K562 (cell line): ENCODE data around the gene PRXL2A. TPM values are rescaled to one million over a fixed set of nuclear protein-coding genes. Genes with fewer than 3 reads are reported as not detected.

ENCODE experiments used
- ATAC-seq: fragments of 200-7000 bp; cut with Tn5 transposase; 3 replicates; pipeline ENCODE4 v1.9.1; 2020; ENCODE audit warnings: moderate library complexity
- BruUV-seq: library from RNA; stranded (reverse); fragments of 400-500 nt; replicated peaks from 2 replicates; lab custom pipeline; 2021; lab: Mats Ljungman, UMichigan
- CTCF ChIA-PET: fragments of 300-600 bp; formaldehyde crosslinking; extraction: SDS; loops from one replicate; lab custom pipeline; 2021; ENCODE audit warnings: low intra/inter-chr PET ratio; lab: Yijun Ruan, JAX
- POLR2A ChIA-PET: fragments of 300-600, 350-650 bp; sonication (Branson Sonifier 250); formaldehyde crosslinking; extraction: SDS; loops from one replicate; lab custom pipeline; 2021; ENCODE audit warnings: antibody characterized with exemption, inconsistent platforms; lab: Yijun Ruan, JAX
- DNase-seq, 4 experiments: peaks; one replicate each; pipeline versions ENCODE4 v3.0.0 to v3.0.0-alpha.2; 2011 to 2018; ENCODE audit warnings: low spot score in 3 of 4, mixed read lengths in 3 of 4; ENCODE audit errors: extremely low read depth in 1 of 4
- FAIRE-seq: peaks from 2 replicates; lab custom pipeline; 2011; peaks lifted over from hg19 to GRCh38; lab: Jason Lieb, UNC
- H2AFZ ChIP-seq: 2 replicates; pipeline ENCODE4 v1.6.0; 2011; ENCODE audit warnings: low read depth, low read length, control low read depth, inconsistent platforms
- H3K27ac ChIP-seq: fragments of 200-600 bp; 3 replicates; pipeline ENCODE4 v1.8.0; 2011; ENCODE audit warnings: low read depth, mild to moderate bottlenecking, control low read depth, inconsistent platforms, low read length, moderate library complexity, mixed read lengths; ENCODE audit errors: extremely low read depth
- H3K27me3 ChIP-seq, 2 experiments: fragments of 300-600 bp in 1 of 2; 2 replicates in 1 of 2; 3 replicates in 1 of 2; pipeline versions ENCODE4 v1.6.0 to v1.8.0; 2011; ENCODE audit warnings: inconsistent platforms in 2 of 2, low read length in 2 of 2, mild to moderate bottlenecking in 1 of 2, mixed read lengths in 1 of 2, moderate library complexity in 1 of 2; ENCODE audit not compliant: control insufficient read depth in 2 of 2, insufficient read depth in 2 of 2
- H3K36me3 ChIP-seq: fragments of 300-600 bp; 3 replicates; pipeline ENCODE4 v1.8.0; 2011; ENCODE audit warnings: mild to moderate bottlenecking, low read length, inconsistent platforms; ENCODE audit not compliant: control insufficient read depth, insufficient read depth
- H3K4me1 ChIP-seq, 2 experiments: fragments of 200-600 bp in 1 of 2; replicated peaks in 1 of 2; 2 replicates in 1 of 2; 3 replicates in 1 of 2; pipeline versions ENCODE4 v1.5.1 to v1.8.0; 2011; ENCODE audit warnings: inconsistent platforms in 2 of 2, low read length in 2 of 2, mild to moderate bottlenecking in 1 of 2, mixed read lengths in 1 of 2, moderate library complexity in 1 of 2; ENCODE audit not compliant: control insufficient read depth in 2 of 2, insufficient read depth in 2 of 2
- H3K4me2 ChIP-seq: 2 replicates; pipeline ENCODE4 v1.6.1; 2011; ENCODE audit warnings: low read length, control low read depth, inconsistent platforms, mixed read lengths; ENCODE audit not compliant: insufficient read depth
- H3K4me3 ChIP-seq: fragments of 200-600 bp; sonication (generic), shearing (Covaris generic); 2 replicates; pipeline ENCODE4 v1.5.1; 2016; ENCODE audit warnings: control low read depth, inconsistent platforms
- H3K79me2 ChIP-seq: fragments of 200-600 bp; 3 replicates; pipeline ENCODE4 v1.8.0; 2011; ENCODE audit warnings: low read length, inconsistent platforms; ENCODE audit not compliant: control insufficient read depth, insufficient read depth
- H3K9ac ChIP-seq, 2 experiments: 2 replicates each; pipeline versions ENCODE4 v1.6.0 to v1.6.1; 2011; ENCODE audit warnings: low read depth in 2 of 2, low read length in 2 of 2, control low read depth in 1 of 2, inconsistent platforms in 1 of 2, mild to moderate bottlenecking in 1 of 2, mixed read lengths in 1 of 2; ENCODE audit not compliant: insufficient read depth in 1 of 2
- H3K9me1 ChIP-seq: one replicate; pipeline ENCODE4 v1.6.0; 2011; ENCODE audit warnings: inconsistent platforms, mild to moderate bottlenecking, low read length, moderate library complexity; ENCODE audit not compliant: control insufficient read depth, insufficient read depth
- H3K9me3 ChIP-seq: replicated peaks from 2 replicates; pipeline ENCODE4 v1.5.1; 2011; ENCODE audit warnings: low read depth, low read length, inconsistent platforms; ENCODE audit not compliant: control insufficient read depth, insufficient read depth
- H4K20me1 ChIP-seq: replicated peaks from 2 replicates; pipeline ENCODE4 v1.6.1; 2011; ENCODE audit warnings: low read length, inconsistent platforms, mixed read lengths; ENCODE audit not compliant: control insufficient read depth, insufficient read depth
- ATF2 ChIP-seq: sonication (generic); formaldehyde crosslinking; IDR thresholded peaks from 2 replicates; pipeline ENCODE4 v1.8.1; 2022; ENCODE audit warnings: missing genetic modification reagents
- ATF3 ChIP-seq, 2 experiments: fragments of 450-650 bp in 1 of 2; sonication (generic) in 1 of 2; formaldehyde crosslinking in 1 of 2; IDR thresholded peaks in 1 of 2; conservative IDR thresholded peaks in 1 of 2; 2 replicates each; pipeline versions ENCODE4 v1.6.1 to v1.8.1; 2016 to 2023; ENCODE audit warnings: mild to moderate bottlenecking in 2 of 2, moderate library complexity in 2 of 2, inconsistent platforms in 1 of 2, missing genetic modification reagents in 1 of 2
- BACH1 ChIP-seq: fragments of 200-800 bp; sonication (Bioruptor generic); IDR thresholded peaks from 2 replicates; pipeline ENCODE4 v1.6.1; 2016; ENCODE audit warnings: missing genetic modification characterization, missing compliant biosample characterization
- BRF1 ChIP-seq: IDR thresholded peaks from 3 replicates; pipeline ENCODE4 v1.6.1; 2011; ENCODE audit warnings: borderline replicate concordance, mild to moderate bottlenecking; ENCODE audit not compliant: insufficient read length; ENCODE audit errors: extremely low read depth
- CTBP1 ChIP-seq: fragments of 450-650 bp; IDR thresholded peaks from 2 replicates; pipeline ENCODE4 v1.6.1; 2016; ENCODE audit warnings: borderline replicate concordance
- EGR1 ChIP-seq: fragments of 450-650 bp; conservative IDR thresholded peaks from 2 replicates; pipeline ENCODE4 v1.6.1; 2017; ENCODE audit warnings: mild to moderate bottlenecking
- ELF4 ChIP-seq: fragments of 450-650 bp; formaldehyde crosslinking; IDR thresholded peaks from 2 replicates; pipeline ENCODE4 v1.4.0; 2022; ENCODE audit warnings: missing genetic modification characterization
- EP300 ChIP-seq: IDR thresholded peaks from 2 replicates; pipeline ENCODE4 v1.6.1; 2012; ENCODE audit warnings: low read length, improper control_type of control experiment
- HDAC3 ChIP-seq: fragments of 450-650 bp; IDR thresholded peaks from 2 replicates; pipeline ENCODE4 v1.6.1; 2018; ENCODE audit warnings: borderline replicate concordance, mild to moderate bottlenecking, moderate library complexity; ENCODE audit not compliant: partially characterized antibody
- ILF3 ChIP-seq: fragments of 450-650 bp; IDR thresholded peaks from 2 replicates; pipeline ENCODE4 v1.6.1; 2018; ENCODE audit warnings: antibody characterized with exemption, mild to moderate bottlenecking, moderate library complexity, borderline replicate concordance
- IRF1 ChIP-seq: sonication (generic); formaldehyde crosslinking; IDR thresholded peaks from 2 replicates; pipeline ENCODE4 v1.8.0; 2022; ENCODE audit warnings: missing genetic modification reagents, mild to moderate bottlenecking, borderline replicate concordance
- PHF21A ChIP-seq: fragments of 450-650 bp; IDR thresholded peaks from 2 replicates; pipeline ENCODE4 v1.6.1; 2017; ENCODE audit warnings: low read depth, borderline replicate concordance
- POLR3A ChIP-seq: IDR thresholded peaks from 2 replicates; pipeline ENCODE4 v1.6.1; 2011; ENCODE audit warnings: borderline replicate concordance, mild to moderate bottlenecking, moderate library complexity; ENCODE audit not compliant: insufficient read length, insufficient read depth; ENCODE audit errors: extremely low read depth
- SIN3A ChIP-seq, 2 experiments: fragments of 150-350 bp in 1 of 2; IDR thresholded peaks; 2 replicates each; pipeline ENCODE4 v1.6.1; 2011 to 2016; ENCODE audit warnings: borderline replicate concordance in 2 of 2, low read depth in 2 of 2, low read length in 2 of 2, mild to moderate bottlenecking in 2 of 2, moderate library complexity in 2 of 2; ENCODE audit not compliant: control insufficient read depth in 1 of 2
- TAL1 ChIP-seq: fragments of 450-650 bp; IDR thresholded peaks from 2 replicates; pipeline ENCODE4 v1.6.1; 2016; ENCODE audit warnings: mild to moderate bottlenecking
- TARDBP ChIP-seq: fragments of 450-650 bp; IDR thresholded peaks from 2 replicates; pipeline ENCODE4 v1.6.1; 2016
- TCFL5 ChIP-seq: fragments of 250-450 bp; sonication (Bioruptor Pico); conservative IDR thresholded peaks from 2 replicates; pipeline ENCODE4 v1.6.1; 2021; ENCODE audit warnings: mild to moderate bottlenecking, moderate library complexity, matching md5 sums
- TRIM28 ChIP-seq: fragments of 450-650 bp; IDR thresholded peaks from 2 replicates; pipeline ENCODE4 v1.6.1; 2017
- ZBTB1 ChIP-seq: sonication (generic); formaldehyde crosslinking; IDR thresholded peaks from 2 replicates; pipeline ENCODE4 v1.8.1; 2023; ENCODE audit warnings: missing genetic modification reagents, low read depth, mild to moderate bottlenecking, borderline replicate concordance
- ZEB2 ChIP-seq: fragments of 450-650 bp; IDR thresholded peaks from 2 replicates; pipeline ENCODE4 v1.6.1; 2016
- WGBS: fragments of 100-300 bp; shearing (Covaris generic); methylation state at CpG from one replicate; pipeline ENCODE4 v1.1.6; 2016; ENCODE audit warnings: low coverage, mixed read lengths; ENCODE audit not compliant: insufficient coverage; ENCODE audit errors: missing lambda C conversion rate; 5-methylcytosine and 5-hydroxymethylcytosine counted together
- in situ Hi-C: fragments of 300-500 bp; cut with MboI; formaldehyde crosslinking; loops from 4 replicates; pipeline ENCODE4 v1.15.0; 2018; ENCODE audit warnings: inconsistent platforms, mixed read lengths
- intact Hi-C: fragments of 100-400 bp; cut with micrococcal nuclease; formaldehyde crosslinking; loops from 2 replicates; pipeline ENCODE4 v1.14.2; 2022
- polyA plus RNA-seq, 8 experiments: library from polyadenylated mRNA; depleted of rRNA in 4 of 8; stranded (reverse) in 5 of 8; unstranded in 3 of 8; fragments of >200 nt; fragmentation: Nextera tagmentation in 2 of 8; fragmentation: Illumina TruSeq in 1 of 8; extraction: Ambion mirVana in 2 of 8; extraction: Trizol in 1 of 8; gene quantifications; 2 replicates each; pipeline versions ENCODE4 v1.2.1 to v1.2.3, GENCODE V29; 2011 to 2014; ENCODE audit warnings: inconsistent platforms in 1 of 8, missing spikeins in 1 of 8
- total RNA-seq, 7 experiments: library from RNA; depleted of rRNA in 6 of 7; stranded (reverse); fragments of >200 nt in 6 of 7; fragmentation: Illumina TruSeq in 2 of 7; extraction: Trizol in 2 of 7; gene quantifications; 2 replicates each; pipeline versions ENCODE4 v1.2.1 to v1.2.3, GENCODE V29; 2011 to 2021; ENCODE audit warnings: low replicate concordance in 1 of 7

The PRXL2A gene
- total and polyA plus RNA-seq, 9 of the 15 experiments (the other 6 are each of a cell fraction or from before 2014, with no cell fraction given): 0.14 to 1.2 (median 0.75) TPM

- TF ChIP-seq TARDBP: no peak
- TF ChIP-seq TAL1: no peak
- TF ChIP-seq CTBP1: no peak
- TF ChIP-seq BACH1: no peak
- no peak for TF ChIP-seq SIN3A (IDR thresholded peaks at IDR 0.05; ENCODE audit: borderline replicate concordance in 2 of 2, control insufficient read depth in 1 of 2, low read depth in 2 of 2, low read length in 2 of 2)
- TF ChIP-seq EP300: no peak
- TF ChIP-seq TCFL5 (CRISPR knock-in tag): no peak
- TF ChIP-seq ILF3: no peak
- no peak for TF ChIP-seq ZEB2
- TF ChIP-seq POLR3A: no peak
- TF ChIP-seq HDAC3: no peak
- TF ChIP-seq, all 486 proteins: peak for 0
Measured at GRCh38 chr10:80441831-80442230, 33.5 kb downstream of the PRXL2A start (continued).

- Histone ChIP-seq H3K9me3 (no peaks in the 10 kb centered on the region), H3K4me2 (no peak overlapping the region), H3K4me3 (no peak overlapping the region), H4K20me1 (no peaks in the 10 kb centered on the region), H3K27ac (no peak overlapping the region), H3K4me1 (peaks cover 11 to 15% of the 10 kb centered on the region in 2 experiments; a peak in 4 of 5 replicates), H3K27me3 (peaks cover 5 to 11% of the 10 kb centered on the region in 2 experiments; a peak in 2 of 5 replicates), H2AFZ (peak overlapping the region; percentile 40; the same call in 1 of the 2 replicates), H3K79me2 (no peaks in the 10 kb centered on the region), H3K36me3 (no peaks in the 10 kb centered on the region), H3K9me1 (no peaks in the 10 kb centered on the region), H3K9ac (peak overlapping the region in 1 of 2 experiments; percentile 5; a peak in 1 of 4 replicates)
- no TSS peak for BruUV-seq
- no peak for DNase-seq
- no peak for FAIRE-seq
- in situ Hi-C loops (loop anchor here (5.0 kb wide), 1 partner anchor 61 kb away; no protein-coding TSS in a partner anchor), intact Hi-C loops (loop anchor here (5.0 kb wide), 4 partner anchors 154 to 479 kb away; no protein-coding TSS in a partner anchor)
- ChIA-PET CTCF (interaction anchor here (0.9 to 6.0 kb wide), 3 partner anchors 60 to 299 kb away, joined by 3 to 79 read pairs (median 16); no protein-coding TSS in a partner anchor), POLR2A (interaction anchor here (0.6 to 1.3 kb wide), 4 partner anchors 16 to 135 kb away, joined by 3 read pairs; no protein-coding TSS in a partner anchor)
- WGBS: 10% methylated on average over 3 of the region's 3 CpGs
- no peak for ATAC-seq
- no peak for TF ChIP-seq BRF1
- TF ChIP-seq ELF4 (CRISPR knock-in tag): no peak
- TF ChIP-seq IRF1: no peak
- no peak for TF ChIP-seq EGR1
- no peak for TF ChIP-seq TRIM28
- TF ChIP-seq ZBTB1: no peak
- no peak for TF ChIP-seq ATF2 (CRISPR knock-in tag)
- TF ChIP-seq ATF3 (IDR thresholded peaks at IDR 0.05): peak; percentile 34; the same call in 1 of the 2 replicates
- no peak for TF ChIP-seq ATF3 (CRISPR knock-in tag; conservative IDR thresholded peaks at IDR 0.05)
- no peak for TF ChIP-seq PHF21A
Measured at GRCh38 chr10:80442879-80443278, 34.5 kb downstream of the PRXL2A start.
